WTC11 (cell line): ENCODE results near the gene CIPC. TPM values are rescaled to one million over a fixed set of nuclear protein-coding genes. Genes with fewer than 3 reads are reported as not detected.

Source experiments
- ATAC-seq: fragments of 200-7000 bp; cut with Tn5 transposase; 2 replicates; pipeline ENCODE4 v1.10.0; 2021; ENCODE audit warnings: mild to moderate bottlenecking, moderate library complexity
- CTCF ChIA-PET: fragments of 300-600 bp; sonication (Branson Sonifier 250); formaldehyde crosslinking; loops from one replicate; lab custom pipeline; 2021; ENCODE audit warnings: antibody characterized with exemption; lab: Charles Lee
- POLR2A ChIA-PET: fragments of 350-600 bp; sonication (Branson Sonifier 250); formaldehyde crosslinking; loops from one replicate; lab custom pipeline; 2021; ENCODE audit warnings: antibody characterized with exemption; lab: Charles Lee
- DNase-seq: peaks from one replicate; pipeline ENCODE4 v3.0.0; 2021; ENCODE audit warnings: low spot score
- H3K27ac Mint-ChIP-seq: 2 replicates; pipeline ENCODE4 v1.8.0; 2021; ENCODE audit warnings: mixed read lengths
- H3K27me3 Mint-ChIP-seq: 2 replicates; pipeline ENCODE4 v1.8.0; 2021; ENCODE audit warnings: low read depth, mild to moderate bottlenecking, moderate library complexity, mixed read lengths
- H3K36me3 Mint-ChIP-seq: 2 replicates; pipeline ENCODE4 v1.8.0; 2021; ENCODE audit warnings: mixed read lengths
- H3K4me1 Mint-ChIP-seq: 2 replicates; pipeline ENCODE4 v1.8.0; 2022; ENCODE audit warnings: mixed read lengths
- H3K4me3 Mint-ChIP-seq: 2 replicates; pipeline ENCODE4 v1.8.0; 2021; ENCODE audit warnings: mild to moderate bottlenecking, moderate library complexity, mixed read lengths
- H3K9me3 Mint-ChIP-seq: 2 replicates; pipeline ENCODE4 v1.8.0; 2021; ENCODE audit warnings: mixed read lengths
- CBFB ChIP-seq: sonication (generic); formaldehyde crosslinking; IDR thresholded peaks from 2 replicates; pipeline ENCODE4 v1.8.1; 2022; ENCODE audit warnings: mild to moderate bottlenecking, low read depth, missing genetic modification reagents
- ESRRA ChIP-seq: sonication (generic); formaldehyde crosslinking; IDR thresholded peaks from 2 replicates; pipeline ENCODE4 v1.8.1; 2022; ENCODE audit warnings: mild to moderate bottlenecking, missing genetic modification reagents, borderline replicate concordance
- GTF2I ChIP-seq: fragments of 250-450 bp; sonication (Bioruptor Pico); conservative IDR thresholded peaks from 2 replicates; pipeline ENCODE4 v1.4.0; 2021; ENCODE audit warnings: mild to moderate bottlenecking
- HMGA2 ChIP-seq: fragments of 250-450 bp; sonication (Bioruptor Pico); IDR thresholded peaks from 2 replicates; pipeline ENCODE4 v1.4.0; 2021; ENCODE audit warnings: mild to moderate bottlenecking, moderate library complexity
- IRF2 ChIP-seq: sonication (generic); formaldehyde crosslinking; IDR thresholded peaks from 2 replicates; pipeline ENCODE4 v1.8.0; 2022; ENCODE audit warnings: low read depth, missing genetic modification reagents, borderline replicate concordance
- NR1H2 ChIP-seq: sonication (generic); formaldehyde crosslinking; IDR thresholded peaks from 2 replicates; pipeline ENCODE4 v1.9.0; 2021; ENCODE audit warnings: mild to moderate bottlenecking, moderate library complexity, missing genetic modification reagents
- RORB ChIP-seq: fragments of 250-450 bp; sonication (Bioruptor Pico); IDR thresholded peaks from 2 replicates; pipeline ENCODE4 v1.9.0; 2021; ENCODE audit warnings: mild to moderate bottlenecking
- SMAD4 ChIP-seq: sonication (generic); formaldehyde crosslinking; IDR thresholded peaks from 2 replicates; pipeline ENCODE4 v1.8.0; 2022; ENCODE audit warnings: mild to moderate bottlenecking, missing genetic modification reagents
- SOX15 ChIP-seq: fragments of 250-450 bp; sonication (Bioruptor Pico); IDR thresholded peaks from 2 replicates; pipeline ENCODE4 v1.9.0; 2021; ENCODE audit warnings: mild to moderate bottlenecking
- TEAD1 ChIP-seq: sonication (generic); formaldehyde crosslinking; IDR thresholded peaks from 2 replicates; pipeline ENCODE4 v1.8.0; 2022; ENCODE audit warnings: mild to moderate bottlenecking, missing genetic modification reagents
- ZNF317 ChIP-seq: sonication (generic); formaldehyde crosslinking; IDR thresholded peaks from 2 replicates; pipeline ENCODE4 v1.8.1; 2023; ENCODE audit warnings: low read depth, mild to moderate bottlenecking, moderate library complexity, missing genetic modification reagents, borderline replicate concordance
- total RNA-seq: library from RNA; stranded (reverse); gene quantifications from 3 replicates; pipeline ENCODE4 v1.2.3, GENCODE V29; 2021
- TF ChIP-seq, protein P1 (sequence below): fragments of 250-450 bp; sonication (Bioruptor Pico); conservative IDR thresholded peaks from 2 replicates; pipeline ENCODE4 v1.9.0; 2021; ENCODE audit warnings: mild to moderate bottlenecking
- TF ChIP-seq, protein P2 (sequence below): sonication (generic); formaldehyde crosslinking; IDR thresholded peaks from 2 replicates; pipeline ENCODE4 v1.8.1; 2023; ENCODE audit warnings: mild to moderate bottlenecking, missing genetic modification reagents
- TF ChIP-seq, protein P3 (sequence below): sonication (generic); formaldehyde crosslinking; IDR thresholded peaks from 2 replicates; pipeline ENCODE4 v1.8.1; 2022; ENCODE audit warnings: low read depth, mild to moderate bottlenecking, moderate library complexity, missing genetic modification reagents, borderline replicate concordance

CIPC gene
- total RNA-seq, 1 experiment from 2014 or later, result 25.4 TPM

DNA sequence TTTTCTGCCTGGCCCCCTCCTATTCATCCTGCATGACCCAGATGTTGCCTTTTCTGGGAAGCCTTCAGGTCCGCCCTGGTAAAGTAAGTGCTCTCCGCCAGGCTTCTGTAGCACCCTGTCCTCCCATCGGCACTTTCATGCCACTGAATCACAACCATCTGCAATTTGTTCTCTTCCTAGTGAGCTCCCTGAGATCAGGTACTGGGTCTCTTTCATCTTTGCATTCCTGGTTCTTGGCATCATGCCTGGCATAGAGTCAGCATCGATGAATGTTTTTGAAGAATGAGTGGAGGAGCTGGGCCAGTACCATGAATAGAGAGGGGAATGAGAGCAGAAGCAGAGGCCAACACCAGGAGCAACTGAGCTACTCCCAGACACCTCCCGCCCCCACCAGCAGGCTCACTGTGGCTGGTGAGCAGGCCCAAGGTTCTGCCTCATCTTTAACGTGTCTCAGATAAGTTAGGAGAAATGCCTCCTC, 30.4 kb downstream of the CIPC start:
- DNase-seq (no peak), ATAC-seq (no peak)
- ChIA-PET POLR2A (no interaction called here), CTCF (interaction anchor here (0.9 to 1.5 kb wide), 4 partner anchors 12 to 188 kb away, joined by 3 to 5 read pairs (median 3); no protein-coding TSS in a partner anchor)
- no peak for TF ChIP-seq SOX15 (CRISPR knock-in tag)
- TF ChIP-seq, protein P1, sequence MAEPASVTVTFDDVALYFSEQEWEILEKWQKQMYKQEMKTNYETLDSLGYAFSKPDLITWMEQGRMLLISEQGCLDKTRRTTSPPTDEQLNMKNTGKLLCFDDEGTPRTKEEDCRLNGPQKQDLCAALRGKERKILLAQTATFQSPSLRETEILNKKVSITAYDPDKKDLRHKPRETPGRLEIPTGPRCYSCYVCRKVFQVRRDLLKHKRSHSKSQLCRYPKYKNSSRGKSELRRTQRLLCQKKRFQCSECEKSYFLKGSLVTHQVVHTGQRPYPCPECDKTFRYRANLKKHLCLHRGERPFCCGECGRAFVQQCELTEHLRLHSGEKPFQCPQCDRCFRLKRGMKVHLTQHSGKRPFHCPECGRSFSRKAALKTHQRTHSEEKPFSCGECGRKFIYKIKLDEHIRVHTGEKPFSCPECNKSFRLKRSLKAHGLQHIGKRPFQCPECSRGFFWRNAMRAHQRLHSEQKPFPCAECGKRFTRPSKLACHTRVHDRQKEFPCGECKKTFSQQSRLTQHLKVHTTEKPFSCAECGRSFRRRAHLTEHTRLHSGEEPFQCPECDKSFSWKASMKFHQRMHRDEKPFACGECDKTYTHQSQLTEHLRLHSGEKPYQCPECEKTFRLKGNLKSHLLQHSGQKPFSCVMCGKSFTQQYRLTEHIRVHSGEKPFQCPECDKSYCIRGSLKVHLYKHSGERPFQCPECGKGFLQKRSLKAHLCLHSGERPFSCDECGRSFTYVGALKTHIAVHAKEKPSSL (CRISPR knock-in tag), result no peak
- TF ChIP-seq RORB (CRISPR knock-in tag), result no peak
- TF ChIP-seq, protein P2, sequence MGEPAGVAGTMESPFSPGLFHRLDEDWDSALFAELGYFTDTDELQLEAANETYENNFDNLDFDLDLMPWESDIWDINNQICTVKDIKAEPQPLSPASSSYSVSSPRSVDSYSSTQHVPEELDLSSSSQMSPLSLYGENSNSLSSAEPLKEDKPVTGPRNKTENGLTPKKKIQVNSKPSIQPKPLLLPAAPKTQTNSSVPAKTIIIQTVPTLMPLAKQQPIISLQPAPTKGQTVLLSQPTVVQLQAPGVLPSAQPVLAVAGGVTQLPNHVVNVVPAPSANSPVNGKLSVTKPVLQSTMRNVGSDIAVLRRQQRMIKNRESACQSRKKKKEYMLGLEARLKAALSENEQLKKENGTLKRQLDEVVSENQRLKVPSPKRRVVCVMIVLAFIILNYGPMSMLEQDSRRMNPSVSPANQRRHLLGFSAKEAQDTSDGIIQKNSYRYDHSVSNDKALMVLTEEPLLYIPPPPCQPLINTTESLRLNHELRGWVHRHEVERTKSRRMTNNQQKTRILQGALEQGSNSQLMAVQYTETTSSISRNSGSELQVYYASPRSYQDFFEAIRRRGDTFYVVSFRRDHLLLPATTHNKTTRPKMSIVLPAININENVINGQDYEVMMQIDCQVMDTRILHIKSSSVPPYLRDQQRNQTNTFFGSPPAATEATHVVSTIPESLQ, result no peak
- Mint-ChIP-seq H3K9me3 (no peaks in the 10 kb centered on the region), H3K36me3 (peaks cover 2% of the 10 kb centered on the region), H3K27me3 (peaks cover 7% of the 10 kb centered on the region), H3K4me1 (peaks cover 32% of the 10 kb centered on the region), H3K4me3 (no peak overlapping the region), H3K27ac (no peak overlapping the region)

DNA sequence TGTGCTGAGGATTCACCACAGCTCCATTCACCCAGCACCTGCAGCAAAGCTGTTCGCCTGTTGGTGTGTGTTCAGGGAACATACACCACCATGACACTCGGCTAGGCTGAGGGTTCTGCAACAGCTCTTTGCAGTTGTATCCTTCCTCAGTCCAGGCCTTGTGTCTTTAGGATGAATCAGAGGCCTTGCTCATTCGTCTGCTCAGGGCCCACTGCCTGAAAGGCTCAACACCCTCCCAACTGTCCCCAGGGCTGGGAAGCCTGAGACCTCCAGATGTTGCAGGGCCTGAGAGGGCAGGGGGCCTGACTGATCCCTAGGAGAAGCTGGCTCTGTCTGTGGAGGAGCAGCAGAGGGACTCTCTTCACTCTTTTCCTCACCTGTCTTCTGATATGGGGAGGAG, 32.3 kb downstream of the CIPC start:
- ChIA-PET POLR2A (no interaction called here), CTCF (interaction anchor here (1.4 to 1.8 kb wide), 2 partner anchors 10 to 21 kb away, joined by 4 to 5 read pairs; no protein-coding TSS in a partner anchor)
- TF ChIP-seq TEAD1 (CRISPR knock-in tag), result no peak
- TF ChIP-seq ZNF317, result no peak
- TF ChIP-seq CBFB (CRISPR knock-in tag), result no peak
- no peak for TF ChIP-seq HMGA2 (CRISPR knock-in tag)
- TF ChIP-seq NR1H2, result no peak
- TF ChIP-seq, protein P3, sequence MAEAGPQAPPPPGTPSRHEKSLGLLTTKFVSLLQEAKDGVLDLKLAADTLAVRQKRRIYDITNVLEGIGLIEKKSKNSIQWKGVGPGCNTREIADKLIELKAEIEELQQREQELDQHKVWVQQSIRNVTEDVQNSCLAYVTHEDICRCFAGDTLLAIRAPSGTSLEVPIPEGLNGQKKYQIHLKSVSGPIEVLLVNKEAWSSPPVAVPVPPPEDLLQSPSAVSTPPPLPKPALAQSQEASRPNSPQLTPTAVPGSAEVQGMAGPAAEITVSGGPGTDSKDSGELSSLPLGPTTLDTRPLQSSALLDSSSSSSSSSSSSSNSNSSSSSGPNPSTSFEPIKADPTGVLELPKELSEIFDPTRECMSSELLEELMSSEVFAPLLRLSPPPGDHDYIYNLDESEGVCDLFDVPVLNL (CRISPR knock-in tag), result no peak
- no peak for TF ChIP-seq ESRRA (CRISPR knock-in tag)
- TF ChIP-seq GTF2I (CRISPR knock-in tag), result no peak
- TF ChIP-seq, all 79 proteins: peak for 0
- Mint-ChIP-seq H3K4me1 (peaks cover 20% of the 10 kb centered on the region), H3K27ac (peak overlapping the region; percentile 34; the same call in 1 of the 2 replicates), H3K9me3 (no peaks in the 10 kb centered on the region), H3K4me3 (no peak overlapping the region), H3K27me3 (peaks cover 4% of the 10 kb centered on the region), H3K36me3 (peaks cover 6% of the 10 kb centered on the region)
- DNase-seq (no peak), ATAC-seq (no peak)

DNA sequence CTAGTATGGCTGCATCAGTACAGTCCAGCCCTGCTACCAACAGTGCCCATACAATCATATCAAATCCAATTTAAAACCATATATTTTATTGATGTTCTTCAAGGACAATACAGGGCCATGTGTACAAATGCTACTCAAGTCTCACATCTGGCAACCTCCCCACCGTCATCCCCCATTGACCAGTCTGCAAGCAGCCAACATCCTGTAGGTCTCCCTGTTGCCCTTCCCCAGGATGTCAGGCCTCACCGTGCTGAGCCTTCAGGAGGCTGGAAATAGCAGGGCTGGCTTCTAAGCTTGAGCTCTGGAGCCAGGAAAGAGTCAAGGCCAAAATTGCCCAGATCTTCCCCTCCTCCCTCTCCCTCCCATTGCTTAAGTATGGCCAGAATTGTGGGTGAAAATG, 33.1 kb downstream of the CIPC start:
- no peak for DNase-seq
- Mint-ChIP-seq H3K4me3 (no peak overlapping the region), H3K27me3 (no peaks in the 10 kb centered on the region), H3K4me1 (peaks cover 13% of the 10 kb centered on the region), H3K9me3 (no peaks in the 10 kb centered on the region), H3K36me3 (peaks cover 10% of the 10 kb centered on the region)
- no peak for ATAC-seq
- CTCF ChIA-PET, result interaction anchor here (1.1 to 1.8 kb wide), 3 partner anchors 9 to 81 kb away, joined by 4 read pairs; no protein-coding TSS in a partner anchor
- TF ChIP-seq IRF2 (CRISPR knock-in tag) (no peak), SMAD4 (CRISPR knock-in tag) (no peak), TEAD1 (CRISPR knock-in tag) (no peak)
- TF ChIP-seq, all 79 proteins: peak for 0
- no peak overlapping the region for H3K27ac Mint-ChIP-seq
- POLR2A ChIA-PET, result no interaction called here
